ENCODE results near the gene MAPK8.
A peak's percentile ranks its signal among the peaks of the same experiment; 100 is the strongest.

The MAPK8 gene

GRCh38 chr10:48430402-48430993 is 124.0 kb downstream of the MAPK8 start:
- TF ChIP-seq, protein P1, sequence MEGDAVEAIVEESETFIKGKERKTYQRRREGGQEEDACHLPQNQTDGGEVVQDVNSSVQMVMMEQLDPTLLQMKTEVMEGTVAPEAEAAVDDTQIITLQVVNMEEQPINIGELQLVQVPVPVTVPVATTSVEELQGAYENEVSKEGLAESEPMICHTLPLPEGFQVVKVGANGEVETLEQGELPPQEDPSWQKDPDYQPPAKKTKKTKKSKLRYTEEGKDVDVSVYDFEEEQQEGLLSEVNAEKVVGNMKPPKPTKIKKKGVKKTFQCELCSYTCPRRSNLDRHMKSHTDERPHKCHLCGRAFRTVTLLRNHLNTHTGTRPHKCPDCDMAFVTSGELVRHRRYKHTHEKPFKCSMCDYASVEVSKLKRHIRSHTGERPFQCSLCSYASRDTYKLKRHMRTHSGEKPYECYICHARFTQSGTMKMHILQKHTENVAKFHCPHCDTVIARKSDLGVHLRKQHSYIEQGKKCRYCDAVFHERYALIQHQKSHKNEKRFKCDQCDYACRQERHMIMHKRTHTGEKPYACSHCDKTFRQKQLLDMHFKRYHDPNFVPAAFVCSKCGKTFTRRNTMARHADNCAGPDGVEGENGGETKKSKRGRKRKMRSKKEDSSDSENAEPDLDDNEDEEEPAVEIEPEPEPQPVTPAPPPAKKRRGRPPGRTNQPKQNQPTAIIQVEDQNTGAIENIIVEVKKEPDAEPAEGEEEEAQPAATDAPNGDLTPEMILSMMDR (IDR thresholded peaks at IDR 0.05; ENCODE audit: low read depth, low read length), result no peak
- DNase-seq (ENCODE audit: low read depth in 2 of 2), result no peak
- no peak overlapping the region for H3K4me3 ChIP-seq (replicated peaks in 1 of 2; ENCODE audit: low read depth in 2 of 2, low read length in 2 of 2)

DNA sequence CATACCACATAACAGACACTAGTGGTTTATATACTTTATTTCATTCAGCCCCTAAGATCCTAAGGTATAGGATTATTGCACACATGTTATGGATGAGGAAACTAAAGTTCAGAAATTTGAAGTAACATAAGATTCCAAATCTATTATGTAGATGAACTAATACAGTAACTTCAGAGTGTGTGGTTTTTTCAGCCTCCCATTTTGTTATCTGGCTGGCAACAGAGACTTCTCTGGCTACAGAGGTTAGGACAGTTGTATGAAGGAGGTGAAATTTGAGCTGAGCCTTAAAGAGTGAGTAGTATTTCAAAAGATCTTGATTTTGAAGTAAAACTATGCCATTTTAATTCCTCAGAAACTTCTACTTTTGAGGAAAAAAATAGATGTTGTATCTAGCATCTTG is 125.4 kb downstream of the MAPK8 start:
- H3K4me3 ChIP-seq (replicated peaks in 1 of 2; ENCODE audit: low read depth in 2 of 2, low read length in 2 of 2), result no peak overlapping the region
- TF ChIP-seq, protein P1 (IDR thresholded peaks at IDR 0.05; ENCODE audit: low read depth, low read length), result no peak
- peak in 1 of 2 donors; percentile 29 for DNase-seq (ENCODE audit: low read depth in 2 of 2)

DNA sequence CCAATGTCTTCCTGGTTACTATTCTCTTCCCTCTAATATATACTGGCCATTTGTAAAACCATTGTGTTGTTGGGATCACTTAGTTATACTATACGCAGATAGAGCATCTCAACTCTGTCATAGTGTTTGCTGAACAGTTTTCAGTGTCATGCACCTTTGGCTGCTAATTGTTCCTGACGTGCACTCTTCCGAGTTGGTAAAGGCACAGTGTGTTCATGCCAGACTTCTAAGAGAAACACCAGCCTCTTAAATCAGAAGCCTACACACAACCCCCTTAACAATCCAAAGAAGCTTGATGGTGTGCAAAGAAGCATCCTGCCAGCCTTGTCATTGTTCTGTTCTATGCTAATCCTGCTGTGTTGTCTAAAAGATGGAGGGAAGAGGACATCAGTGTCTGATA is 131.1 kb downstream of the MAPK8 start:
- TF ChIP-seq, protein P1 (IDR thresholded peaks at IDR 0.05; ENCODE audit: low read depth, low read length), result no peak
- H3K4me3 ChIP-seq (replicated peaks in 1 of 2; ENCODE audit: low read depth in 2 of 2, low read length in 2 of 2), result no peak overlapping the region
- no peak for DNase-seq (ENCODE audit: low read depth in 2 of 2)

DNA sequence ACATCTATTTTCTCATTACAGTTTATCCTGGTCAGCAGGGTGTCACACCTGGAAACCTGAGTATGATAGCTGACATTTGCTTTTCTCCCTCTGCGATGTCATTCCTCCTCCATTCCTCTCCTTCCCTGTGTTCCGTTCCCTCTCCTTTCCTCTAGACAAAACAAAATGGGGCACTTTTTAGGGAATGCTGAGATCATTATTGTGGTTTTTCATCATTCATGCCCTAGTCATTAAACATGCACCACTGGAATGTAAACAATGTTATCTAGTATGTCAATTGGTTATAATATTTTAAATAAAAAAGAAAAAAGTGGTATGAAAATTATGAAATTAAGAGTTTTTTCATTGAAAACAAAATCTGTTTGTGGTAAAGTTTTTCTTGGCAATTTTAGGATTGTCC is 132.6 kb downstream of the MAPK8 start:
- TF ChIP-seq, protein P1 (IDR thresholded peaks at IDR 0.05; ENCODE audit: low read depth, low read length), result no peak
- peak; percentile 55 to 69 for DNase-seq (ENCODE audit: low read depth in 2 of 2)
- no peak overlapping the region for H3K4me3 ChIP-seq (replicated peaks in 1 of 2; ENCODE audit: low read depth in 2 of 2, low read length in 2 of 2)

DNA sequence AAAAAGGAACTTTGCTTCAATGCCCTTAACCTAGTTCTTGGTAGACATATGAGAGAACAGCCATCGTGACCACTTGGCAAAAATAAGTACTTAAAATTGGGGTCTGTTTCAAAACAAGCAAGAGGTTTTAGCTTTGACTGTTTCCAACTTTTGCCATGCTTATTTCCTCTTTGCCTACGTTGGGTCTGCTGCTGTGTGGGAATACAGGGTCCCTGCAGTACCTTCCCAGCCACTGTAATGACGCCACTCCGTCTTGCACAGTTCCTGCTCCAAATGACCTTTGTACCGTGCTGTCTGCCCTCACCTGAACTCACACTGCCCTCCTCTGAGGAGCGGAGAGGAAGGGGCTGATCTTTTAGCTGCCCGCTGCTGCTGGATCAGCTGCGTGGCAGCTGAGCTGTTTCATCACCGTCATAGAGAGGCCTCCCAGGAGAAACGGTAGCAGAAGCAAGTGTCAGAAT is 133.1 kb downstream of the MAPK8 start:
- DNase-seq (ENCODE audit: low read depth in 2 of 2), result peak; percentile 44 to 47
- H3K4me3 ChIP-seq (replicated peaks in 1 of 2; ENCODE audit: low read depth in 2 of 2, low read length in 2 of 2), result no peak overlapping the region
- TF ChIP-seq, protein P1 (IDR thresholded peaks at IDR 0.05; ENCODE audit: low read depth, low read length), result no peak

DNA sequence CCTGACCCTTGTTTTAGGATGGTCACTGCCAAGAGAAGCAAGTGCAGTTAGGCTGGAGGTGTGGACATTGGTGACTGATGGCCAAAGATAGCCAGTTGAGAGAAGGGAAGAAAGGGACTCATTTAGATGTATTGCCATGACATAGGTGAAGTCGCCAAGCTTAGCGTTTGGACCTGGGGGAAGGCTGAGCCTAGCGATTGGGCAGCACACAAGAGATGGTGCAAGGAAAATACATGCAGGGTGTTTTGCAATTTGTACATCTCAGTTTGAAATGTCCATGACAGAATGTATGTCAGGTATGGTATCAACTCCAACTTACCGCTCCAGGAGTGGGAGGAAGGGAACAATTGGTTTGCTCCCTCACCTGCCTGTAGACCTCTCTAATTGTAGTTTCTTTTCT is 134.3 kb downstream of the MAPK8 start:
- no peak for DNase-seq (ENCODE audit: low read depth in 2 of 2)
- TF ChIP-seq, protein P1 (IDR thresholded peaks at IDR 0.05; ENCODE audit: low read depth, low read length), result no peak
- no peak overlapping the region for H3K4me3 ChIP-seq (replicated peaks in 1 of 2; ENCODE audit: low read depth in 2 of 2, low read length in 2 of 2)
